ENCODE data around the gene RASA3. TPM values are rescaled to one million over a fixed set of nuclear protein-coding genes. Genes with fewer than 3 reads are reported as not detected.

RASA3 gene
- total RNA-seq, 1 donor from 2014 or later, result 2.9 TPM

DNA sequence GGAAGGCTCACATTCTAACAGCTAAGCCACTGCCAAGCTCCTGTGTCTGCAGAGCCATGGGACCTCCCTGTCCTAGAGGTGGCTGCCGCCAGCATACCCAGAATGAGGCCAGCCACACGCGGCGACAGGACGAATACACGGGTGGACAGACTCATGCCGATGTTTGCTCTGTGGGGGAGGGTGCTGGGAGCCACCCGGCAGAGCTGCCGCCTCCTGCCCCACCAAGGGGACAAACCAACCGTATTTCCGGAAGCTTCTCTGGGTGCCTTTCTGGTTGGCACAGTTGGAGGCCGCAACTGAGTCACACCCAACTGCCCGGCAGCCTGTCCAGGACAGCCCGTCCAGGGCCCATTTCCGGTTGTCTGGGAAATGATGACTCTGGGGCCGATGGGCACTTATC lies 178.9 kb downstream of the RASA3 start:
- Mint-ChIP-seq H3K4me1 (peaks cover 11% of the 10 kb centered on the region), H3K4me3 (no peak overlapping the region), H3K36me3 (peaks cover 15% of the 10 kb centered on the region), H3K9me3 (peaks cover 23% of the 10 kb centered on the region), H3K27ac (no peak overlapping the region), H3K27me3 (ENCODE audit: insufficient read depth, low read depth) (peaks cover 13% of the 10 kb centered on the region)
- Histone ChIP-seq H3K4me3 (no peak overlapping the region), H3F3A (ENCODE audit: low read depth) (no peaks in the 10 kb centered on the region), H3K36me3 (no peaks in the 10 kb centered on the region), H3K4me1 (no peaks in the 10 kb centered on the region), H2AFZ (replicated peaks) (no peak overlapping the region), H3K27me3 (no peaks in the 10 kb centered on the region), H3K4me2 (no peak overlapping the region), H4K20me1 (ENCODE audit: low read depth) (no peaks in the 10 kb centered on the region), H3K9ac (no peak overlapping the region), H3K9me3 (ENCODE audit: low read depth) (no peaks in the 10 kb centered on the region), H3K79me2 (ENCODE audit: low read depth) (no peaks in the 10 kb centered on the region), H3K27ac (no peak overlapping the region)
- TF ChIP-seq EZH2 (IDR thresholded peaks at IDR 0.05), result no peak
- no peak for TF ChIP-seq EZH2phosphoT487 (IDR thresholded peaks at IDR 0.05)
- TF ChIP-seq, protein P1, sequence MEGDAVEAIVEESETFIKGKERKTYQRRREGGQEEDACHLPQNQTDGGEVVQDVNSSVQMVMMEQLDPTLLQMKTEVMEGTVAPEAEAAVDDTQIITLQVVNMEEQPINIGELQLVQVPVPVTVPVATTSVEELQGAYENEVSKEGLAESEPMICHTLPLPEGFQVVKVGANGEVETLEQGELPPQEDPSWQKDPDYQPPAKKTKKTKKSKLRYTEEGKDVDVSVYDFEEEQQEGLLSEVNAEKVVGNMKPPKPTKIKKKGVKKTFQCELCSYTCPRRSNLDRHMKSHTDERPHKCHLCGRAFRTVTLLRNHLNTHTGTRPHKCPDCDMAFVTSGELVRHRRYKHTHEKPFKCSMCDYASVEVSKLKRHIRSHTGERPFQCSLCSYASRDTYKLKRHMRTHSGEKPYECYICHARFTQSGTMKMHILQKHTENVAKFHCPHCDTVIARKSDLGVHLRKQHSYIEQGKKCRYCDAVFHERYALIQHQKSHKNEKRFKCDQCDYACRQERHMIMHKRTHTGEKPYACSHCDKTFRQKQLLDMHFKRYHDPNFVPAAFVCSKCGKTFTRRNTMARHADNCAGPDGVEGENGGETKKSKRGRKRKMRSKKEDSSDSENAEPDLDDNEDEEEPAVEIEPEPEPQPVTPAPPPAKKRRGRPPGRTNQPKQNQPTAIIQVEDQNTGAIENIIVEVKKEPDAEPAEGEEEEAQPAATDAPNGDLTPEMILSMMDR (IDR thresholded peaks at IDR 0.05), result no peak
- DNase-seq (ENCODE audit: low spot score), result no peak

DNA sequence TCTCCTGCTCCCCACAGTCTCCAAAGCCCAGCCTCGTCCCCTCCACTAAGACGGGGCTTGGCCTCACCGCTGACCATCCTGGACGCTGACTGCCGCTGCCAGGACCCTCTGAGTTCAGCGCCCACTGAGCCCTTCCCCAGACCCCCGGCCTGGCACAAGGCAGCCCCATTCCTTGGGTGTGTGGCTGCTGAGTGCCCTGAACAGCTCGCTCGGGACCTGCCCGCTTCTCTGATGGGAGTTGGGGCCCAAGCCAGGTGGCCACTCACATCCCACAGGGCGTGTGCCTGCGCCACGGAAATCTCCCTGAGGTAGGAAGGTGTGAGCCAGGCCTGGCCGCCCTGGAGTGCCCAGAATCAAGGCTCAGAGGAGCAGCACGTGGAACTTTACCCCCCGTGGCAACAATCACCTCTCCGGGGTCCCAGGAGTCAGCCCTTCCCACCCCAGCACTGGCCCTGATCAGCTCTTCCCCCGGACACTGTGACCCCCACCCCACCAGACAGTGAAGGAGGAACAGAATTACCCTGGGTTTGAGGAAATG lies 179.4 kb downstream of the RASA3 start:
- no peaks in the 10 kb centered on the region for H3K4me1 ChIP-seq
- DNase-seq (ENCODE audit: low spot score), result no peak
- H3K27ac Mint-ChIP-seq, result no peak overlapping the region

DNA sequence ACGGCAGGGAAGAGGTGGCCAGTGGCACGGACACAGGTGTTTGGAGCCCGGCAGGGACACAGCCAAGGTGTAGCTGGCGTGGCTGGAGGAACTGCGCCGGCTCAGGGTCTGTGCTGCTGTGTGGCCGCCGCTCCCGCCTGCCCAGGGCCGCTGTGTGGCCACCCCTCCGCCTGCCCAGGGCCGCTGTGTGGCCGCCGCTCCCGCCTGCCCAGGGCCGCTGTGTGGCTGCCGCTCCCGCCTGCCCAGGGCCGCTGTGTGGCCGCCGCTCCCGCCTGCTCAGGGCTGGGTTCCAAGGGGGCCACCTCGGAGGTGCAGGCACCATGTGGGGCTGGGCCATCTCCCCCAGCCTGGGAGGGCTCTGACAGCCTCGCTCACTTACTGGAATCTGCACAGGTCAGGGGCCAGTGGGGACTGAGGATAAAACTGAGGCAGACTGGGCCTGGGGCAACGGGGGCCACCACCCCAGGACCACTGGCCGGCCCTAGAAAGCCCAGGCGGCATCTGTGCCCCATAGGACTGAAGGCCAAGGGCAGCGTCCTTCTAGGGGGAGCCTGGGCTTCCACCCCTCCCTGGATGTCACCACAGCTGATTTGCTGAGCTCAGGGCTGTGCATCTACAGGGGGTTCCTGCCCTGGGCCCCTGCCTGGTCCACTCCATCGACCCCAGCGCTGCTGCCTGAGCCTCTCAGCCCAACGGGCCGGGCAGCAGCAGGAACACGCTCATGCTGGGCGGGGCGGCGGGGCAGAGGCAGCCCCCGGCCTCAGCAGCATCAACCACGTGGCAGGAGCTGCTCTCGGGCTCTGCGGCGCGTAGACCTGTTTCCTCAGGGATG lies 180.1 kb downstream of the RASA3 start:
- no peaks in the 10 kb centered on the region for H3K9me3 ChIP-seq (ENCODE audit: low read depth)
- Mint-ChIP-seq H3K9me3 (peaks cover 11% of the 10 kb centered on the region), H3K36me3 (peaks cover 13% of the 10 kb centered on the region), H3K4me1 (peaks cover 16% of the 10 kb centered on the region), H3K4me3 (no peak overlapping the region), H3K27ac (peak overlapping the region; percentile 29), H3K27me3 (ENCODE audit: insufficient read depth, low read depth) (peaks cover 4% of the 10 kb centered on the region)
- H3K27ac ChIP-seq, result no peak overlapping the region
- DNase-seq (ENCODE audit: low spot score), result no peak
- no peak overlapping the region for H3K4me2 ChIP-seq
- H3K79me2 ChIP-seq (ENCODE audit: low read depth), result no peaks in the 10 kb centered on the region
- H3K36me3 ChIP-seq, result no peaks in the 10 kb centered on the region
- H4K20me1 ChIP-seq (ENCODE audit: low read depth), result no peaks in the 10 kb centered on the region
- H3K4me1 ChIP-seq, result no peaks in the 10 kb centered on the region
- H3F3A ChIP-seq (ENCODE audit: low read depth), result no peaks in the 10 kb centered on the region
- TF ChIP-seq EZH2phosphoT487 (IDR thresholded peaks at IDR 0.05) (no peak), EZH2 (IDR thresholded peaks at IDR 0.05) (no peak)
- TF ChIP-seq, protein P1 (IDR thresholded peaks at IDR 0.05), result no peak
- no peak overlapping the region for H3K9ac ChIP-seq
- H3K27me3 ChIP-seq, result no peaks in the 10 kb centered on the region
- H3K4me3 ChIP-seq, result no peak overlapping the region
- H2AFZ ChIP-seq (replicated peaks), result no peak overlapping the region

More for the DNA sequence above, 179.4 kb downstream of the RASA3 start:
- H3K9ac ChIP-seq, result no peak overlapping the region
- H3K4me3 ChIP-seq, result no peak overlapping the region
- Mint-ChIP-seq H3K27me3 (ENCODE audit: insufficient read depth, low read depth) (peaks cover 8% of the 10 kb centered on the region), H3K36me3 (peaks cover 13% of the 10 kb centered on the region), H3K4me3 (no peak overlapping the region), H3K9me3 (peaks cover 18% of the 10 kb centered on the region), H3K4me1 (peaks cover 15% of the 10 kb centered on the region)
- no peaks in the 10 kb centered on the region for H3F3A ChIP-seq (ENCODE audit: low read depth)
- TF ChIP-seq, protein P1 (IDR thresholded peaks at IDR 0.05), result no peak
- TF ChIP-seq EZH2phosphoT487 (IDR thresholded peaks at IDR 0.05) (no peak), EZH2 (IDR thresholded peaks at IDR 0.05) (no peak)
- H2AFZ ChIP-seq (replicated peaks), result no peak overlapping the region
- H3K27me3 ChIP-seq, result no peaks in the 10 kb centered on the region
- no peak overlapping the region for H3K27ac ChIP-seq
- no peaks in the 10 kb centered on the region for H3K9me3 ChIP-seq (ENCODE audit: low read depth)
- no peak overlapping the region for H3K4me2 ChIP-seq
- no peaks in the 10 kb centered on the region for H4K20me1 ChIP-seq (ENCODE audit: low read depth)
- H3K36me3 ChIP-seq, result no peaks in the 10 kb centered on the region
- no peaks in the 10 kb centered on the region for H3K79me2 ChIP-seq (ENCODE audit: low read depth)

All from neural progenitor cell (in vitro differentiated cells).